Natural killer cell treated with Interleukin-12 subunit alpha and Interleukin-12 subunit beta and Interleukin-15 and Interleukin-18, amount 100 ng/mL, for 72 hours (primary cell): ENCODE measurements around the gene CDC42EP1. TPM values are rescaled to one million over a fixed set of nuclear protein-coding genes. Genes with fewer than 3 reads are reported as not detected.
A peak's percentile ranks its signal among the peaks of the same experiment; 100 is the strongest.
"Not testable (repeated sequence)": the region's sequence is repeated elsewhere in the genome, so short reads cannot be mapped to it uniquely, and the experiment has no call there.

Experiments
- ATAC-seq, 2 donors: fragments of 150-1000 bp; cut with Tn5 transposase in 1 of 2; sonication (Bioruptor Pico), chemical (Tn5 transposase) in 1 of 2; 2 replicates each; pipeline ENCODE4 v1.10.0; 2021
- DNase-seq: peaks from one replicate; pipeline ENCODE4 v3.0.0; 2022; ENCODE audit warnings: low spot score
- H3K27ac Mint-ChIP-seq, 2 donors: 1 replicate in 1 of 2; 2 replicates in 1 of 2; pipeline ENCODE4 v1.8.0; 2022; ENCODE audit warnings: mixed read lengths in 2 of 2, mild to moderate bottlenecking in 1 of 2, moderate library complexity in 1 of 2
- H3K27me3 Mint-ChIP-seq, 2 donors: 1 replicate in 1 of 2; 2 replicates in 1 of 2; pipeline ENCODE4 v1.8.0; 2022; ENCODE audit warnings: mixed read lengths in 2 of 2
- H3K36me3 Mint-ChIP-seq: one replicate; pipeline ENCODE4 v1.8.0; 2022; ENCODE audit warnings: mixed read lengths
- H3K4me1 Mint-ChIP-seq, 2 donors: 1 replicate in 1 of 2; 2 replicates in 1 of 2; pipeline ENCODE4 v1.8.0; 2022; ENCODE audit warnings: low read depth in 2 of 2, mixed read lengths in 2 of 2, mild to moderate bottlenecking in 1 of 2
- H3K4me3 Mint-ChIP-seq: one replicate; pipeline ENCODE4 v1.8.0; 2022; ENCODE audit warnings: mixed read lengths
- H3K9me3 Mint-ChIP-seq: 2 replicates; pipeline ENCODE4 v1.8.0; 2022; ENCODE audit warnings: mixed read lengths
- total RNA-seq, 2 donors: library from RNA; stranded (reverse); gene quantifications; one replicate each; pipeline ENCODE4 v1.2.3, GENCODE V29; 2022

CDC42EP1 gene
- total RNA-seq, 2 donors from 2014 or later, result 1.9 to 3.5 TPM

DNA sequence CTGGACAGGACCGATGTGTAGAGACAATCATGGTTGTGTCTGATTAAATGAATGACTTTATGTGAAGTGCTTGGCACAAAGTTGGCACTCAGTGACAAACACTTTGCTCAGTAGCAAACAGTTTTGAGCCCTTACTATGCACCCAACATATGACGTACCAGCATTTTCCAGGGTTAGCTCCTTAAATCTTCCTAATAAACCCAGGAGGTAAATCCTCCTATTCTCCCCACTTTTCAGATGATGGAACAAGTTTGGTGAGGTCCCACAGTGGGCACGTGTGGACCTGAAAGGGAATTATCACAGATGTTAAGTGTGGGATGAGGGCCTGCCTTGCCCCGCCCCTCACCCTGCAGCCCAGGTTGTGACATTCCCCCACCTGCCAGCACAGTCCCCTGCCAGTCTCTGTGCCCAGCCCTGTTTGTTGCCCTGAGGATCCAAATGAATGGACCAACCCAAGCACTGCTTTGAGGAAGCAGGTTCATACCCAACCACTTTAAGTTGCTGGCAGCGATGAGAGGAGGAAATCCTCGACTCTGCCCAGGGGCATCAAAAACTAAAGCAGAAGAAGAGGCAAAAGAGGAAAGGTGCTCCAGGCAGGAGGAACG, 34.4 kb upstream of the CDC42EP1 start:
- DNase-seq (no peak), ATAC-seq (no peak)
- H3K4me1 Mint-ChIP-seq, result no peaks in the 10 kb centered on the region
- no peaks in the 10 kb centered on the region for H3K36me3 Mint-ChIP-seq
- H3K9me3 Mint-ChIP-seq, result no peaks in the 10 kb centered on the region
- H3K4me3 Mint-ChIP-seq, result no peak overlapping the region
- H3K27ac Mint-ChIP-seq, result peak overlapping the region in 1 of 2 donors; percentile 29
- peaks cover 9 to 13% of the 10 kb centered on the region in 2 donors for H3K27me3 Mint-ChIP-seq

DNA sequence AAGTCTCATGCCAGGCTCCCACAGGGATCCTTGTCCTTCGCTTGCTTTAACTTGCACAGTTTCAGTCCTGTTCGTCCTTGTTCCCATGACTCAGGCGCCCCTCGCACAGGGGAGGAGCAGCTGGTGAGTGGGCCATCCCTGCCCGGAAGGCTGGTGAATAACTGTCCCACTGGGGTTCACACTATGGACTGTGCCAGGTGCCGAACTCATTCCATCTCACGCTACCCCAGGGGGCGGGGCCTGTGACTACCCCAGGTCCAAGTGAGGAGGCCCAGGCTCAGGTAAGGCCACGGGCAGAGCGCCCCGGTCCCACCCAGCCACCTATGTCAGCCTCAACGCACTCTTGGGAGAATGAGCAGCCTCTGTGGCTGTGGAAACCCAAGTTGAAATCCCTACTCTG, 33.9 kb upstream of the CDC42EP1 start:
- no peak for DNase-seq
- H3K36me3 Mint-ChIP-seq, result no peaks in the 10 kb centered on the region
- no peak overlapping the region for H3K27ac Mint-ChIP-seq
- H3K4me1 Mint-ChIP-seq, result no peaks in the 10 kb centered on the region
- no peaks in the 10 kb centered on the region for H3K9me3 Mint-ChIP-seq
- no peak overlapping the region for H3K4me3 Mint-ChIP-seq
- peaks cover 9 to 10% of the 10 kb centered on the region in 2 donors for H3K27me3 Mint-ChIP-seq
- ATAC-seq, result no peak

DNA sequence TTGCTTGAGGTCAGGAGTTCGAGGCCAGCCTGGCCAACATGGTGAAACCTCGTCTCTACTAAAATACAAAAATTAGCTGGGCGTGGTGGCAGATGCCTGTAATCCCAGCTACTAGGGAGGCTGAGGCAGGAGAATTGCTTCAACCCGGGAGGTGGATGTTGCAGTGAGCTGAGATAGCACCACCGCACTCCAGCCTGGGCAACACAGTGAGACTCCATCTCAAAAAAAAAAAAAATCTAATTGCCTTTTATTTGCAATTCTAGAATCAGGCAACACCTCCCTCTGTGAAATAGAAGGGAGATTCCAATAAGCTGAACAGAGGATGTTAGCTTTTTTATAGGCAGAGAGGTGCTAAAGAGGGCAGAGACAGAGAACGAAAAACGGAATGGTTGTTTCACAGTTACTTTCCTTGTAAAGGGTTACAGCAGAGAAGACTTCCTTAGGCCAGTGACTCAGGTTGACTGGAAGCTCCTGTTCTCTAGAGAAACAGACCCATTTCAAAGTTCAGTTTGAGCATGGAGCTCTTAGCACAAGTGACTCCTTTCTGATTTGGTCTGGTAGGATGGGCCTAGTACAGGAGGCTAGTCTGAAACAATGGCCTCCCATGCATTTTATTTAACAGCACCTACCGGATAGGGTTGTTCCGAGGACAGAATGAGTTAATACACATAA, 33.1 kb upstream of the CDC42EP1 start:
- H3K4me1 Mint-ChIP-seq, H3K36me3 Mint-ChIP-seq, H3K4me3 Mint-ChIP-seq, ATAC-seq, H3K27ac Mint-ChIP-seq, H3K9me3 Mint-ChIP-seq, H3K27me3 Mint-ChIP-seq, DNase-seq: not testable (repeated sequence)

DNA sequence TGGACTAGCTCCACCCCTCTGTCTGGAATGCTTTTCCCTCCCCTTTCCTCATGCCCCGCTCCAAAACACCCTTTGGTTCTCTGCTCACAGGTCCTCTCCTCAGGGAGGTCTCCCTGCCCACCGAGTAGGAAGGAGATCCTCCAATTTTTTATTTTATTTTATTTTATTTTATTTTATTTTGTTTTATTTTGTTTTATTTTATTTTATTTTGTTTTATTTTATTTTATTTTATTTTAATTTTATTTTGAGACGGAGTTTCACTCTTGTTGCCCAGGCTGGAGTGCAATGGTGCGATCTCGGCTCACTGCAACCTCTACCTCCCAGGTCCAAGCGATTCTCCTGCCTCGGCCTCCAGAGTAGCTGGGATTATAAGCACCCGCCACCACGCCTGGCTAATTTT, 32.3 kb upstream of the CDC42EP1 start:
- H3K4me1 Mint-ChIP-seq, H3K4me3 Mint-ChIP-seq, H3K36me3 Mint-ChIP-seq, H3K9me3 Mint-ChIP-seq, H3K27ac Mint-ChIP-seq, H3K27me3 Mint-ChIP-seq, ATAC-seq, DNase-seq: not testable (repeated sequence)

DNA sequence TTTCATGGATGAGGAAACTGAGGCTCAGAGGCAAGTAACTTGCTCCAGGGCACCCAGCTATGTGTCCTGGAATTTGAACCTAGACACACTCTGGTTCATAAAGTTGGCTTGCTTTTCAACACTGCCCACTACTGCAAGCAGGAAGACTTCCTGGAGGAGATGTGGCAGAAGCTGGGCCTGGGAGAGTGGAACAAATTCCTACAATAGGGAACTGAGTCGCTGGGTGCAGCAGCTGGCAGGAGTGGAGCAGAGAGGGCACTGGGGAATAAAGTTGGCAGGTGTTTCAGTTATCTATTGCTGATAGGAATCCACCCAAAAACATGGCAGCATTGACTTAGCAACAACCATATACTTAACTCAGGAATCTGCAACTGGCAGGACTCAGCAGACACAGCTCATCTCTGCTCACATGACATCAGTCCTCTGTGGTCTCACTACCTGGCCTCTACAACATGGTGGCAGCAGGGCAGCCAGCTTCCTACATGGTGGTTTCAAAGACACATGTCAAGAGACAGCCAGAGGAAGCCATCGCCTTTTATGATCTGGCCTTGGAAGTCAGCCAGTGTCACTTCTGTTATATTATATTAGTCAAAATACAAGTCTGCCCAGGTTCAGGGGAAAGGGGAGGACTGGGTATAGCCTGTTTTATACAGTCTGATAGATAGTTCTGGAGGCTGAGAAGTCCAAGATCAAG, 30.5 kb upstream of the CDC42EP1 start:
- Mint-ChIP-seq H3K4me1 (peaks cover 11 to 12% of the 10 kb centered on the region in 2 donors), H3K27ac (no peak overlapping the region), H3K36me3 (no peaks in the 10 kb centered on the region), H3K4me3 (no peak overlapping the region), H3K27me3 (peaks cover 0 to 8% of the 10 kb centered on the region in 2 donors), H3K9me3 (no peaks in the 10 kb centered on the region)
- DNase-seq, result no peak
- no peak for ATAC-seq

DNA sequence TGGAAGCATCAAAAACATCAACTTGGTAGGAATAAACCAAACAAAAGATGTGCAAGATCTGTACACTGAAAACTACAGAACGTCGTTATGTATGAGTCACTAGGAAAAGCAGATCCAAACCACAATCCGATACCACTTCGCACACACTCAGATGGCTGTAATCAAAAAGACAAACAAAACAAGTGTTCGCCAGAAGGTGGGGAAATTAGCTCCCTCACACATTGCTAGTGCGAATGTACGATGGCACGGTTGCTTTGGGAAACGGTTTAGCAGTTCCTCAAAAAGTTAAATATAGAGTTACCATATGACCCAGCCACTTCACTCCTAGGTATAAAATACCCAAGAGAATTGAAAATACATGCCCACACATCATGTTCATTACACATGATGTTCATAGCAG, 26.3 kb upstream of the CDC42EP1 start:
- no peak overlapping the region for H3K4me3 Mint-ChIP-seq
- no peaks in the 10 kb centered on the region for H3K9me3 Mint-ChIP-seq
- H3K36me3 Mint-ChIP-seq, result no peaks in the 10 kb centered on the region
- DNase-seq, result no peak
- H3K4me1 Mint-ChIP-seq, result peaks cover 19 to 20% of the 10 kb centered on the region in 2 donors
- peak; percentile 54 to 59 for ATAC-seq
- peaks cover 4 to 9% of the 10 kb centered on the region in 2 donors for H3K27me3 Mint-ChIP-seq
- H3K27ac Mint-ChIP-seq, result peak overlapping the region; percentile 15 to 32

DNA sequence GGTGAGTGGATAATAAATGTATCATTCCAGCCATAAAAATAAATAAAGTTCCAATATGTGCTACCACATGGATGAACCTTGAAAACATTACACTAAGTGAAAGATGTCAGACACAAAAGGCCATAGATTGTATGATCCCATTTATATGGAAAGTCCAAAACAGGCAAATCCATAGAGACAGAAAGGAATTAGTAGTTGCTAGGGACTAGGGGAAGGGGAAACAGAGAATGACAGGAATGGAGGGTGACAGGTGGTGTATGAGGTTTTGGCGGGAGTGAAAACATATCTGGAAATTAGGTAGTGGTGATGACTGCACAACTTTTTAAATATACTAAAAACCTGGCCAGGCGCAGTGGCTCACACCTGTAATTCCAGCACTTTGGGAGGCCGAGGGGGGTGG, 25.8 kb upstream of the CDC42EP1 start:
- no peaks in the 10 kb centered on the region for H3K36me3 Mint-ChIP-seq
- DNase-seq, result no peak
- peak overlapping the region; percentile 15 to 32 for H3K27ac Mint-ChIP-seq
- H3K9me3 Mint-ChIP-seq, result no peaks in the 10 kb centered on the region
- H3K4me1 Mint-ChIP-seq, result peaks cover 21 to 23% of the 10 kb centered on the region in 2 donors
- H3K27me3 Mint-ChIP-seq, result peaks cover 7 to 9% of the 10 kb centered on the region in 2 donors
- no peak overlapping the region for H3K4me3 Mint-ChIP-seq
- ATAC-seq, result no peak

DNA sequence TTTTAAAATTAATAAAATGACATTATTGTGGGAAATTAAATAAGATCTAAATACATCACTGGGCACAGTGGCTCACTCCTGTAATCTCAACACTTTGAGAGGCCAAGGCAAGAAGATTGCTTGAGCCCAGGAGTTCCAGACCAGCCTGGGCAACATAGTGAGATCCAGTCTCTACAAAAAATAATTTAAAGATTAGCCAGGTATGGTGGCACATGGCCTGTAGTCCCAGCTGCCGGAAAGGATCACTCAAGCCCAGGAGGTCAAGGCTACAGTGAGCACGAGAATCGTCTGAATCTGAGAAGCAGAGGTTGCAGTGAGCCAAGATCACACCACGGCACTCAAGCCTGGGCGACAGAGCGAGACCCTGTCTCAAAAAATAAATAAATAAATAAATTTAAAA, 25.1 kb upstream of the CDC42EP1 start:
- no peak for ATAC-seq
- peaks cover 22 to 25% of the 10 kb centered on the region in 2 donors for H3K4me1 Mint-ChIP-seq
- no peaks in the 10 kb centered on the region for H3K9me3 Mint-ChIP-seq
- H3K27me3 Mint-ChIP-seq, result peaks cover 8 to 10% of the 10 kb centered on the region in 2 donors
- DNase-seq, result no peak
- no peak overlapping the region for H3K27ac Mint-ChIP-seq
- H3K4me3 Mint-ChIP-seq, result no peak overlapping the region
- no peaks in the 10 kb centered on the region for H3K36me3 Mint-ChIP-seq

DNA sequence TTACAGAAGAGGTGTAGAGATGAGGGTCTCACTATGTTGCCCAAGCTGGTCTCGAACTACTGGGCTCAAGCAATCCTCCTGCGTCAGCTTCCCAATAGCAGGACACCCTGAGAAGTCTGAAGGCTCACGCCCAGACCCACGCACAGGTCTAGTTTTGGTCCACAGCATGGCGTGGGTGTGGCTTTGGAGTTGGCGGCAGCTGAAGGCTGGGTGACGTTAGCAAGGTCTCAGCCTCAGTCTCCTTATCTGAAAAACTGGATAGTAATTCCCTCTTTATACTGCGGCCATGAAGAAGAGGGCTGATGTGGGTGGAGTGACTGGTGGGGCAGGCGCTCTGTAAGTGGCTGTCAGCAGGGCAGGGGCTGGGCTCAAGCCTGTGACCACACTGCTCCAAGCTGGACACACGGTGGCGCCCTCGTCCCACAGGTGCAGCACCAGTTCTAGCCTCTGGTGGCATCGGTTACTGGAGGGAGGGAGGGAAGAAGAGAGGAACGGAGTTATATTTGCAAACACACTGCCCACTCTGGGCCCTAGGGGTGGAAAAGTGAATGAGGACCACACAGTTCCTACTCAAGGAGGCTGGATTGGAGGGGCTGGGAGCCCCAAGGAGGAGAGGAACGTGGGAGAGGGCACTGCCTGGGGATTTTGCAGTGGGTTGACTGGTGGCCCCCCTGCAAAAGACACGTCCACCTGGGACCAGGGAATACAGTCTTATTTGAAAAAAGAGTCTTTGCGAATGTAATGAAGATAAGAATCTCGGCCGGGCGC, 21.5 kb upstream of the CDC42EP1 start:
- Mint-ChIP-seq H3K36me3 (no peaks in the 10 kb centered on the region), H3K9me3 (no peaks in the 10 kb centered on the region), H3K4me3 (peak overlapping the region; percentile 76), H3K27ac (peak overlapping the region; percentile 69 to 80), H3K27me3 (peaks cover 16 to 20% of the 10 kb centered on the region in 2 donors), H3K4me1 (peaks cover 37 to 47% of the 10 kb centered on the region in 2 donors)
- ATAC-seq (peak; percentile 96), DNase-seq (peak; percentile 90)

DNA sequence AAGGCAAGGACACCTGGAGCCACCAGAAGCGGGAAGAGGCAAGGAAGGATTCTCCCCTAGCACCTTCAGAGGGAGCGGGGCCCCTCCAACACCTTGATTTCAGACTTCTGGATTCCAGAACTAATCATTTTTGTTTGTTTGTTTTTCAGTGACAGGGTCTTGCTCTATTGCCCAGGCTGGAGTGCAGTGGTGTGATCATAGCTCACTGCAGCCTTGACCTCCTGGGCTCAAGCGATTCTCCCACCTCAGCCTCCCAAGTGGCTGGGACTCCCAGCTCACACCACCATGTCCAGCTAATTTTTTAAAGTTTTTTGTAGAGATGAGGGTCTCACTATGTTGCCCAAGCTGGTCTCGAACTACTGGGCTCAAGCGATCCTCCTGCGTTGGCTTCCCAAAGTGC, 20.5 kb upstream of the CDC42EP1 start:
- H3K27ac Mint-ChIP-seq, result peak overlapping the region; percentile 6 to 71

DNA sequence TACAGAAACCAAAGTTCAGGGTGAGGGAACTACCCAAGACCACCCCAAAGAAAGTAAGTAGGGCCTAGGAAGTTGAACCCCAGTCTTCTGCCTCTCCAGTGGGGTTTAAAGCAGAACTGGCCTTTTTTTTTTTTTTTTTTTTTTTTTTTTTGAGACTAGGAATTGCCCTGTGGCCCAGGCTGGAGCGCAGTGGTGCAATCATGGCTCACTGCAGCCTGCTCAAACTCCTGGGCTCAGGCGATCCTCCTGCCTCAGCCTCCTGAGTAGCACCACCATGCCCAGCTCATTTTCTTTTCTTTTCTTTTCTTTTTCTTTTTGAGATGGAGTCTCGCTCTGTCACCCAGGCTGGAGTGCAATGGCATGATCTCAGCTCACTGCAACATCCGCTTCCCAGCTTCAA, 17.9 kb upstream of the CDC42EP1 start:
- H3K27me3 Mint-ChIP-seq, result peaks cover 16 to 18% of the 10 kb centered on the region in 2 donors
- not testable (repeated sequence) for H3K36me3 Mint-ChIP-seq, H3K9me3 Mint-ChIP-seq, ATAC-seq, DNase-seq
- H3K4me3 Mint-ChIP-seq, result peak overlapping the region; percentile 46
- H3K27ac Mint-ChIP-seq, result peak overlapping the region; percentile 71 to 83
- peaks cover 40 to 44% of the 10 kb centered on the region in 2 donors for H3K4me1 Mint-ChIP-seq

More for the DNA sequence above, 20.5 kb upstream of the CDC42EP1 start:
- not testable (repeated sequence) for DNase-seq, ATAC-seq, H3K9me3 Mint-ChIP-seq, H3K36me3 Mint-ChIP-seq, H3K4me3 Mint-ChIP-seq
- peaks cover 16 to 18% of the 10 kb centered on the region in 2 donors for H3K27me3 Mint-ChIP-seq
- peaks cover 29 to 38% of the 10 kb centered on the region in 2 donors for H3K4me1 Mint-ChIP-seq

DNA sequence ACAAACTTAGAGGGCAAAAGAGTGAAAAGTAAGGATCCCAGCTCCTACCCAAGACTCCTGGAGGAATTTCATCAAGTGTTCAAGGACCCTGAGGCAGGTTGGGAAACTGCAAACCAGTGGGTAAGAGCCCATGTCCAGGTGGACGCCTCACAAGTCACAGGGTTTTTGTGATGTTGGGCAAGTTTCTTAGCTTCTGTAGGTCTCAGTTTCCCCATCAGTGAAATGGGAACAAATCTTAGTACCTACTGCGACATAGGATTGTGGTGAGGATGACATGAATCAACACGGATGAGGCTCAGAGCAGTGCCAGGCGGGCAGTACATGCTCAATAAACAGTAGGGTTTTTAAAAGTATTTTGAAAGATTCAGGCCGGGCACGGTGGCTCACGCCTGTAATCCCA, 17.3 kb upstream of the CDC42EP1 start:
- Mint-ChIP-seq H3K4me1 (peaks cover 40 to 44% of the 10 kb centered on the region in 2 donors), H3K36me3 (no peaks in the 10 kb centered on the region), H3K4me3 (no peak overlapping the region), H3K27me3 (peaks cover 16 to 18% of the 10 kb centered on the region in 2 donors), H3K27ac (peak overlapping the region in 1 of 2 donors; percentile 71), H3K9me3 (no peaks in the 10 kb centered on the region)
- ATAC-seq (no peak), DNase-seq (no peak)

DNA sequence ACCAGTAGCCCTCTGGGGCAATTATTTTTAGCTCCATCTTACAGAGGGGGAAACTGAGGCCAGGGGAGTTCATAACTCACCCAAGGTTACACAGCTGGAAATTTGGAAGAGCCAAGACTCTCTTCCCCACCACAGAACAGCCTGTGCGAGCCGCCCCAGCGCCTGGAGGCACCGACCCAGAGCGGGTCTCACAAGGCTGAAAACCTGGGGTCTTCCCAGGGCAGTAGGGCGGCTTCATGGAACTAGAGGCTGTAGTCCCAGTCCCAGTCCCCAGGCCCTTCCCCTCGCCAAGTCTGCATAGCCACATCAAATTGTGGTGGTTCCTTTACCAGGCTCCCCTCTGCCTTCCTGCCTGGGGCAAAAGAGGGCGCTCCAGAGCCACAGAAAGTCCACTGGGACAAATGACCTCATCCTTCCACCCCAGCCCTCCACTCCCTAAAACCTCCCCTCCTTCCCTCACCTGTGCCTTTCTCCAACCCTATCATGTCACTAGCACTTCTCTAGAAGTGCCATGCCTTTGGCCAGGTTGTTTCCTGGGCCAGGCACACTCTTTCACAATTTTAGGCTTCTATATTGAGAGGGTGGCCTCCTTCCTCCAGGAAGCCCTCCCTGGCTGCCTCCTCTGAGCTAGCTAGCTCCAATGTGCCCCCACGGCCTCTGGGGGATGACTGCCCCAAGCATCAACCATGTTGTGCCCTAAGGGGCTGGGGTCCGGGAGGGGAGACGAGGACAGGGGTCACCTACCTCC, 15.2 kb upstream of the CDC42EP1 start:
- Mint-ChIP-seq H3K4me1 (peaks cover 29 to 31% of the 10 kb centered on the region in 2 donors), H3K9me3 (no peaks in the 10 kb centered on the region), H3K36me3 (no peaks in the 10 kb centered on the region), H3K27ac (peak overlapping the region in 1 of 2 donors; percentile 68), H3K27me3 (peaks cover 8 to 17% of the 10 kb centered on the region in 2 donors), H3K4me3 (no peak overlapping the region)
- ATAC-seq (peak; percentile 49 to 72), DNase-seq (peak; percentile 77)
